Mesenteric fat pad (tissue), 1 donor: ENCODE data around the gene KRT72. TPM values are rescaled to one million over a fixed set of nuclear protein-coding genes. Genes with fewer than 3 reads are reported as not detected.
A peak's percentile ranks its signal among the peaks of the same experiment; 100 is the strongest.

Experiments
- DNase-seq: peaks from one replicate; pipeline ENCODE4 v3.0.0-alpha.2; 2020; ENCODE audit warnings: low spot score
- total RNA-seq: library from RNA; stranded (reverse); fragmentation: NEBNext Ultra II Directional; extraction: Animal tissue kit (Norgen Biotek cat#: 25700); gene quantifications from one replicate; pipeline ENCODE4 v1.2.1, GENCODE V29; 2021
- donor health status: DM: yes; HTN: yes; CAD: no.

The KRT72 gene
- total RNA-seq, 1 donor from 2014 or later = not detected

- DNase-seq = no peak
These were observed 29.4 kb upstream of the KRT72 start for GRCh38 chr12:52630599-52631200.

GRCh38 chr12:52630008-52630500, 28.8 kb upstream of the KRT72 start:
- no peak for DNase-seq

- no peak for DNase-seq
These were observed 28.2 kb upstream of the KRT72 start for GRCh38 chr12:52629281-52630007.

- DNase-seq = no peak
These were observed 27.6 kb upstream of the KRT72 start for GRCh38 chr12:52628841-52629240.

- no peak for DNase-seq
These were observed 26.8 kb upstream of the KRT72 start for GRCh38 chr12:52628111-52628507.

GRCh38 chr12:52627395-52628110, 26.3 kb upstream of the KRT72 start:
- DNase-seq = no peak

GRCh38 chr12:52622349-52622748, 21.1 kb upstream of the KRT72 start:
- DNase-seq = no peak

GRCh38 chr12:52618866-52619265, 17.6 kb upstream of the KRT72 start:
- no peak for DNase-seq

GRCh38 chr12:52618216-52618615, 17.0 kb upstream of the KRT72 start, which contains the start of gene KRT73:
KRT73 (minus strand) TSS chr12:52618559; CDS start chr12:52618524, 35 bp downstream.
- no peak for DNase-seq

- DNase-seq = no peak
These were observed 16.1 kb upstream of the KRT72 start for GRCh38 chr12:52617403-52617785.

- DNase-seq = no peak
These were observed 15.6 kb upstream of the KRT72 start for GRCh38 chr12:52616680-52617402.

- DNase-seq = no peak
These were observed 14.6 kb upstream of the KRT72 start for GRCh38 chr12:52615912-52616311.

- DNase-seq = no peak
These were observed 14.1 kb upstream of the KRT72 start for GRCh38 chr12:52615208-52615868.

- no peak for DNase-seq
These were observed 13.3 kb upstream of the KRT72 start for GRCh38 chr12:52614381-52615207.

- no peak for DNase-seq
These were observed 12.2 kb upstream of the KRT72 start for GRCh38 chr12:52613384-52614030.

GRCh38 chr12:52612431-52613383, 11.4 kb upstream of the KRT72 start:
- DNase-seq = peak; percentile 14

- DNase-seq = peak; percentile 41
These were observed 9.8 kb upstream of the KRT72 start for GRCh38 chr12:52611080-52611468.
